ENCODE data around the gene CTLA4.

The CTLA4 gene

GRCh38 chr2:203867561-203868200 is at the start of gene CTLA4:
TSS of gene CTLA4 (plus strand) at chr2:203867771. CDS start at chr2:203867943, 172 bp downstream.
- DNase-seq: no peak

GRCh38 chr2:203818656-203819055 is 48.9 kb upstream of the CTLA4 start:
- no peak for DNase-seq

- no peak for DNase-seq
Observed at GRCh38 chr2:203819434-203820133, 48.0 kb upstream of the CTLA4 start.

GRCh38 chr2:203820969-203821368 is 46.6 kb upstream of the CTLA4 start:
- no peak for DNase-seq

- DNase-seq: no peak
Observed at GRCh38 chr2:203822240-203822639, 45.3 kb upstream of the CTLA4 start.

GRCh38 chr2:203823173-203823572 is 44.4 kb upstream of the CTLA4 start:
- no peak for DNase-seq

- no peak for DNase-seq
Observed at GRCh38 chr2:203824057-203824456, 43.5 kb upstream of the CTLA4 start.

- DNase-seq: no peak
Observed at GRCh38 chr2:203824603-203825002, 43.0 kb upstream of the CTLA4 start.

GRCh38 chr2:203826704-203827103 is 40.9 kb upstream of the CTLA4 start:
- DNase-seq: no peak

- DNase-seq: no peak
Observed at GRCh38 chr2:203830304-203831055, 37.1 kb upstream of the CTLA4 start.

- no peak for DNase-seq
Observed at GRCh38 chr2:203835420-203835819, 32.2 kb upstream of the CTLA4 start.

GRCh38 chr2:203835892-203836800 is 31.4 kb upstream of the CTLA4 start:
- no peak for DNase-seq

GRCh38 chr2:203840655-203841205 is 26.8 kb upstream of the CTLA4 start:
- no peak for DNase-seq

GRCh38 chr2:203841654-203842053 is 25.9 kb upstream of the CTLA4 start:
- no peak for DNase-seq

- no peak for DNase-seq
Observed at GRCh38 chr2:203842373-203842772, 25.2 kb upstream of the CTLA4 start.

GRCh38 chr2:203846490-203847105 is 21.0 kb upstream of the CTLA4 start:
- no peak for DNase-seq

- DNase-seq: no peak
Observed at GRCh38 chr2:203849010-203849409, 18.6 kb upstream of the CTLA4 start.

- DNase-seq: no peak
Observed at GRCh38 chr2:203852760-203853159, 14.8 kb upstream of the CTLA4 start.

GRCh38 chr2:203853271-203853670 is 14.3 kb upstream of the CTLA4 start:
- no peak for DNase-seq

GRCh38 chr2:203853722-203854121 is 13.8 kb upstream of the CTLA4 start:
- DNase-seq: no peak

- no peak for DNase-seq
Observed at GRCh38 chr2:203855274-203855673, 12.3 kb upstream of the CTLA4 start.

- no peak for DNase-seq
Observed at GRCh38 chr2:203857656-203858055, 9.9 kb upstream of the CTLA4 start.

All from NCI-H446 (cell line).